CD14-positive monocyte (primary cell): ENCODE measurements around the gene CDH18. TPM values are rescaled to one million over a fixed set of nuclear protein-coding genes. Genes with fewer than 3 reads are reported as not detected.

ENCODE experiments used
- DNase-seq, 3 donors: peaks; one replicate each; pipeline ENCODE4 v3.0.0-alpha.2; 2011 to 2022
- H2AFZ ChIP-seq: 2 replicates; pipeline ENCODE4 v1.6.0; 2012; ENCODE audit warnings: mild to moderate bottlenecking, low read depth, low read length, inconsistent platforms; ENCODE audit not compliant: insufficient read depth, poor library complexity, severe bottlenecking
- H3K27ac ChIP-seq, 2 donors: 1 replicate in 1 of 2; 2 replicates in 1 of 2; pipeline ENCODE4 v1.5.1; 2012 to 2013; ENCODE audit warnings: low read length in 2 of 2, control low read depth in 1 of 2, inconsistent platforms in 1 of 2, low read depth in 1 of 2, mild to moderate bottlenecking in 1 of 2
- H3K27me3 ChIP-seq, 2 donors: one replicate each; pipeline versions ENCODE4 v1.6.0 to v1.6.1; 2011 to 2013; ENCODE audit warnings: low read length in 2 of 2; ENCODE audit not compliant: control insufficient read depth in 2 of 2, insufficient read depth in 2 of 2
- H3K36me3 ChIP-seq, 2 donors: replicated peaks in 1 of 2; 1 replicate in 1 of 2; 2 replicates in 1 of 2; pipeline versions ENCODE4 v1.5.1 to v1.6.1; 2012 to 2013; ENCODE audit warnings: low read length in 2 of 2, control low read depth in 1 of 2, inconsistent platforms in 1 of 2, mild to moderate bottlenecking in 1 of 2; ENCODE audit not compliant: insufficient read depth in 2 of 2, control insufficient read depth in 1 of 2
- H3K4me1 ChIP-seq, 2 donors: 1 replicate in 1 of 2; 2 replicates in 1 of 2; pipeline versions ENCODE4 v1.5.1 to v1.6.1; 2012 to 2013; ENCODE audit warnings: low read length in 2 of 2, control low read depth in 1 of 2, inconsistent platforms in 1 of 2, mild to moderate bottlenecking in 1 of 2, moderate library complexity in 1 of 2; ENCODE audit not compliant: insufficient read depth in 2 of 2, control insufficient read depth in 1 of 2
- H3K4me2 ChIP-seq: replicated peaks from 2 replicates; pipeline ENCODE3; 2012; ENCODE audit warnings: low read length, moderate library complexity, mild to moderate bottlenecking; ENCODE audit not compliant: poor library complexity, severe bottlenecking; ENCODE audit errors: extremely low read depth
- H3K4me3 ChIP-seq, 3 experiments: fragments of 200-600 bp in 1 of 3; sonication (generic) in 1 of 3; replicated peaks in 1 of 3; 1 replicate in 2 of 3; 2 replicates in 1 of 3; pipeline ENCODE4 v1.5.1; 2011 to 2013; ENCODE audit warnings: low read length in 3 of 3, mild to moderate bottlenecking in 3 of 3, control low read depth in 2 of 3, low read depth in 2 of 3, inconsistent platforms in 1 of 3, moderate library complexity in 1 of 3
- H3K79me2 ChIP-seq: 2 replicates; pipeline ENCODE4 v1.6.0; 2012; ENCODE audit warnings: mild to moderate bottlenecking, control low read depth, inconsistent platforms, low read length, moderate library complexity; ENCODE audit not compliant: insufficient read depth
- H3K9ac ChIP-seq: 2 replicates; pipeline ENCODE4 v1.6.0; 2017; ENCODE audit warnings: low read length, mild to moderate bottlenecking; ENCODE audit not compliant: insufficient read depth, poor library complexity, severe bottlenecking
- H3K9me3 ChIP-seq, 2 donors: replicated peaks in 1 of 2; 1 replicate in 1 of 2; 2 replicates in 1 of 2; pipeline versions ENCODE4 v1.5.1 to v1.6.1; 2012 to 2013; ENCODE audit warnings: low read length in 2 of 2, control low read depth in 1 of 2; ENCODE audit not compliant: control insufficient read depth in 1 of 2, insufficient read depth in 1 of 2
- H4K20me1 ChIP-seq: 2 replicates; pipeline ENCODE4 v1.6.0; 2012; ENCODE audit warnings: mild to moderate bottlenecking, low read length, control low read depth, moderate library complexity; ENCODE audit not compliant: insufficient read depth
- H3K27ac Mint-ChIP-seq, 7 donors: one replicate each; pipeline ENCODE4 v1.8.0; 2020; ENCODE audit warnings: mild to moderate bottlenecking in 7 of 7, mixed read lengths in 7 of 7, moderate library complexity in 6 of 7, inconsistent platforms in 2 of 7
- H3K27me3 Mint-ChIP-seq, 3 donors: one replicate each; pipeline ENCODE4 v1.8.0; 2021 to 2022; ENCODE audit warnings: low read depth in 3 of 3, mild to moderate bottlenecking in 3 of 3, mixed read lengths in 3 of 3, moderate library complexity in 3 of 3, inconsistent platforms in 1 of 3
- H3K36me3 Mint-ChIP-seq, 2 donors: one replicate each; pipeline ENCODE4 v1.8.0; 2020; ENCODE audit warnings: mixed read lengths in 2 of 2, inconsistent platforms in 1 of 2, mild to moderate bottlenecking in 1 of 2
- H3K4me1 Mint-ChIP-seq: one replicate; pipeline ENCODE4 v1.8.0; 2020; ENCODE audit warnings: mild to moderate bottlenecking, mixed read lengths
- H3K4me3 Mint-ChIP-seq, 2 donors: one replicate each; pipeline ENCODE4 v1.8.0; 2020; ENCODE audit warnings: mild to moderate bottlenecking in 2 of 2, mixed read lengths in 2 of 2, moderate library complexity in 1 of 2
- H3K9me3 Mint-ChIP-seq, 7 donors: one replicate each; pipeline ENCODE4 v1.8.0; 2020 to 2022; ENCODE audit warnings: mixed read lengths in 7 of 7, mild to moderate bottlenecking in 6 of 7, moderate library complexity in 6 of 7, inconsistent platforms in 2 of 7
- WGBS: methylation state at CpG from one replicate; pipeline ENCODE4 v1.1.5; 2013; ENCODE audit warnings: missing lambda C conversion rate; ENCODE audit not compliant: insufficient coverage; 5-methylcytosine and 5-hydroxymethylcytosine counted together
- intact Hi-C, 2 donors: fragments of 100-400 bp; cut with micrococcal nuclease; formaldehyde crosslinking; loops; one replicate each; pipeline versions ENCODE4 v1.15.0 to v1.15.1; 2023
- polyA plus RNA-seq, 3 donors: library from polyadenylated mRNA; depleted of rRNA in 1 of 3; unstranded in 2 of 3; stranded (reverse) in 1 of 3; fragments of 300-500 nt in 2 of 3; fragments of >200 nt in 1 of 3; fragmentation: Illumina TruSeq in 2 of 3; gene quantifications; 1 replicate in 2 of 3; 2 replicates in 1 of 3; pipeline ENCODE4 v1.2.3, GENCODE V29; 2012 to 2021
- TF ChIP-seq, protein P1 (sequence below): fragments of 200-600 bp; IDR thresholded peaks from one replicate; pipeline ENCODE4 v1.8.0; 2022; ENCODE audit warnings: antibody characterized with exemption, mild to moderate bottlenecking

The CDH18 gene
- polyA plus RNA-seq, 3 donors = not detected

DNA sequence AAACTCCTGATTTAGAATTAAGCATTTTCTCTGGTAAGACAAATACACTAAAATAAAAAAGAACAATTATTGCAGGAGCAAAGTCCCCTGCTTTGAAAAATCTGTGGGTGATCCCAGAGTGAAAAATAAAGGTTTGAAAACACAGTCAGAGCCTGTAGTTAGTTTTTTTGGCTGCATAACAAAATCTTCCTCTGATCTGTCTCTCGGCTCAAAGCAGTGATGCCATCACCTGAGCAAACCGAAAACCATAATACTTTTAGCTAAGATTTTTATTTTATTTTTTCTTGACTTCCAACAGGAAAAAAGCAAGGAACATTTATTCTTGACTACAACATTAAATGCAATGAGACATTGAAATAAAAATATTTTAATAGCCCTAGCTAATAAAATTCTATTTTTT is 1.2 kb downstream of the CDH18 start:
- no peak overlapping the region for H3K27ac ChIP-seq
- H2AFZ ChIP-seq = no peak overlapping the region
- no peaks in the 10 kb centered on the region for H4K20me1 ChIP-seq
- no peaks in the 10 kb centered on the region for H3K79me2 ChIP-seq
- Mint-ChIP-seq H3K4me3 (no peak overlapping the region), H3K9me3 (peaks cover 0 to 3% (median 1%) of the 10 kb centered on the region in 7 donors), H3K27me3 (peaks cover 4 to 13% (median 5%) of the 10 kb centered on the region in 3 donors), H3K27ac (no peak overlapping the region), H3K4me1 (no peaks in the 10 kb centered on the region), H3K36me3 (no peaks in the 10 kb centered on the region)
- no peak overlapping the region for H3K4me2 ChIP-seq
- intact Hi-C loops = no loop called here
- no peaks in the 10 kb centered on the region for H3K4me1 ChIP-seq
- H3K36me3 ChIP-seq = no peaks in the 10 kb centered on the region
- peaks cover 0 to 3% of the 10 kb centered on the region in 2 donors for H3K9me3 ChIP-seq
- WGBS = no CpG with 5 or more reads among the region's 2 CpGs
- peaks cover 0 to 6% of the 10 kb centered on the region in 2 donors for H3K27me3 ChIP-seq
- no peak for DNase-seq
- H3K9ac ChIP-seq = no peak overlapping the region
- H3K4me3 ChIP-seq = no peak overlapping the region
- TF ChIP-seq, protein P1, sequence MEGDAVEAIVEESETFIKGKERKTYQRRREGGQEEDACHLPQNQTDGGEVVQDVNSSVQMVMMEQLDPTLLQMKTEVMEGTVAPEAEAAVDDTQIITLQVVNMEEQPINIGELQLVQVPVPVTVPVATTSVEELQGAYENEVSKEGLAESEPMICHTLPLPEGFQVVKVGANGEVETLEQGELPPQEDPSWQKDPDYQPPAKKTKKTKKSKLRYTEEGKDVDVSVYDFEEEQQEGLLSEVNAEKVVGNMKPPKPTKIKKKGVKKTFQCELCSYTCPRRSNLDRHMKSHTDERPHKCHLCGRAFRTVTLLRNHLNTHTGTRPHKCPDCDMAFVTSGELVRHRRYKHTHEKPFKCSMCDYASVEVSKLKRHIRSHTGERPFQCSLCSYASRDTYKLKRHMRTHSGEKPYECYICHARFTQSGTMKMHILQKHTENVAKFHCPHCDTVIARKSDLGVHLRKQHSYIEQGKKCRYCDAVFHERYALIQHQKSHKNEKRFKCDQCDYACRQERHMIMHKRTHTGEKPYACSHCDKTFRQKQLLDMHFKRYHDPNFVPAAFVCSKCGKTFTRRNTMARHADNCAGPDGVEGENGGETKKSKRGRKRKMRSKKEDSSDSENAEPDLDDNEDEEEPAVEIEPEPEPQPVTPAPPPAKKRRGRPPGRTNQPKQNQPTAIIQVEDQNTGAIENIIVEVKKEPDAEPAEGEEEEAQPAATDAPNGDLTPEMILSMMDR = no peak

DNA sequence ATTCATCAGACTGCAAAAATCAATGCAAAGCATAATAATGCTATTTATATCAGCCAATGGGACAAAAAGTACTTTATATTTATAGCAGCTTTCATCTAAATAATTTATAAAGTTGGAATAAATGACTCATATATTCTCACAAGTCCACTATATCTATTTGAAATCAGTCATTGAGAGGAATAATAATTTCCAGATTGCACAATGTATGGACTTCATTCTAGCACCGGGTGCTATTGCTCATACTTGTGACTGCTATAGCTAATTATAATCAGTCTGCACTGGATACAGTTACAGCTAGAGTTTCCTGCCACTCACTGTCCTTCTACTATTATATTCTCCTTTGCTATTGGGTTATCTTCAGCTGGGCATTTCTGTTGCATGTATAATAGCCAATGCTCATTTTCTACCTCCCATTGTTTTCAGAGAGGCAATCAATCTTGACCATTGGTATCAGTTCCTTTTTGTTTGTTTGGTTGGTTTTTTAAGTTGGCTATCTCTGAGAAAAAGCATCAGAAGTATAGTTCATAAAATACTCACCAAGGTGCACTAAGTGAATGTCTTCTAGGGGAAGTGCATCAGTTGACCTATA is 1.9 kb downstream of the CDH18 start:
- Histone ChIP-seq H3K9me3 (peaks cover 0 to 3% of the 10 kb centered on the region in 2 donors), H2AFZ (no peak overlapping the region), H3K4me1 (no peaks in the 10 kb centered on the region), H3K36me3 (no peaks in the 10 kb centered on the region), H3K79me2 (no peaks in the 10 kb centered on the region), H3K4me3 (no peak overlapping the region), H3K27me3 (peaks cover 0 to 6% of the 10 kb centered on the region in 2 donors), H3K27ac (no peak overlapping the region), H4K20me1 (no peaks in the 10 kb centered on the region), H3K4me2 (no peak overlapping the region), H3K9ac (no peak overlapping the region)
- no peak for DNase-seq
- WGBS = no CpG with 5 or more reads among the region's 1 CpG
- Mint-ChIP-seq H3K4me3 (no peak overlapping the region), H3K27me3 (peaks cover 3 to 13% (median 4%) of the 10 kb centered on the region in 3 donors), H3K27ac (no peak overlapping the region), H3K9me3 (peaks cover 0 to 5% (median 3%) of the 10 kb centered on the region in 7 donors), H3K4me1 (no peaks in the 10 kb centered on the region), H3K36me3 (no peaks in the 10 kb centered on the region)
- TF ChIP-seq, protein P1 = no peak
- intact Hi-C loops = no loop called here
